Ishikawa (cell line): ENCODE data around the gene PARN.

Experiments used
- EGR1 ChIP-seq: IDR thresholded peaks from 2 replicates; pipeline ENCODE4 v1.6.1; 2012
- TAF1 ChIP-seq: IDR thresholded peaks from 2 replicates; pipeline ENCODE4 v1.6.1; 2012; ENCODE audit warnings: low read depth, mild to moderate bottlenecking
- TF ChIP-seq, protein P1 (sequence below): IDR thresholded peaks from 2 replicates; pipeline ENCODE4 v1.6.1; 2012
- TF ChIP-seq, protein P2 (sequence below): IDR thresholded peaks from 2 replicates; pipeline ENCODE4 v1.6.1; 2012; ENCODE audit warnings: low read depth, mild to moderate bottlenecking
- TF ChIP-seq, protein P3 (sequence below): IDR thresholded peaks from 2 replicates; pipeline ENCODE4 v1.6.1; 2012

DNA sequence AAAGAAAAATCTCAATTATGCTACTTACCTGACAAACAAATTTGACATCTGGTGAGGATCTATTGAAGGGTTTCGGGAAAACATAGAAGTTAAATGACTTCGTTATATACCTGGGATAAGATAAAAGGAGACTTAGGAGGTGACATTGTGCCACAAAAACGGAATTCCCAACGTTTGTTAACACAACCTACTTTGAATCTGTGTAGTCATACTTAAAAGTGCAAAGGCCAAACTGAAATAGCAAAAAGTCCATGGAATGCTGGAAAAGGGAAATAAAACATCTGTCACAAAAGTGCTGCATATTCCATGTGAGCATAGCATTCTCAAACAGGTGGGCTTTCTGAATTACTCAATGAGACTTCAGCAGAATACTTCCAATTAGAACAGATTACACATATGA, 3.0 kb downstream of the PARN start:
- TF ChIP-seq TAF1 (no peak), EGR1 (no peak)
- TF ChIP-seq, protein P1, sequence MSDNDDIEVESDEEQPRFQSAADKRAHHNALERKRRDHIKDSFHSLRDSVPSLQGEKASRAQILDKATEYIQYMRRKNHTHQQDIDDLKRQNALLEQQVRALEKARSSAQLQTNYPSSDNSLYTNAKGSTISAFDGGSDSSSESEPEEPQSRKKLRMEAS: no peak
- TF ChIP-seq, protein P2, sequence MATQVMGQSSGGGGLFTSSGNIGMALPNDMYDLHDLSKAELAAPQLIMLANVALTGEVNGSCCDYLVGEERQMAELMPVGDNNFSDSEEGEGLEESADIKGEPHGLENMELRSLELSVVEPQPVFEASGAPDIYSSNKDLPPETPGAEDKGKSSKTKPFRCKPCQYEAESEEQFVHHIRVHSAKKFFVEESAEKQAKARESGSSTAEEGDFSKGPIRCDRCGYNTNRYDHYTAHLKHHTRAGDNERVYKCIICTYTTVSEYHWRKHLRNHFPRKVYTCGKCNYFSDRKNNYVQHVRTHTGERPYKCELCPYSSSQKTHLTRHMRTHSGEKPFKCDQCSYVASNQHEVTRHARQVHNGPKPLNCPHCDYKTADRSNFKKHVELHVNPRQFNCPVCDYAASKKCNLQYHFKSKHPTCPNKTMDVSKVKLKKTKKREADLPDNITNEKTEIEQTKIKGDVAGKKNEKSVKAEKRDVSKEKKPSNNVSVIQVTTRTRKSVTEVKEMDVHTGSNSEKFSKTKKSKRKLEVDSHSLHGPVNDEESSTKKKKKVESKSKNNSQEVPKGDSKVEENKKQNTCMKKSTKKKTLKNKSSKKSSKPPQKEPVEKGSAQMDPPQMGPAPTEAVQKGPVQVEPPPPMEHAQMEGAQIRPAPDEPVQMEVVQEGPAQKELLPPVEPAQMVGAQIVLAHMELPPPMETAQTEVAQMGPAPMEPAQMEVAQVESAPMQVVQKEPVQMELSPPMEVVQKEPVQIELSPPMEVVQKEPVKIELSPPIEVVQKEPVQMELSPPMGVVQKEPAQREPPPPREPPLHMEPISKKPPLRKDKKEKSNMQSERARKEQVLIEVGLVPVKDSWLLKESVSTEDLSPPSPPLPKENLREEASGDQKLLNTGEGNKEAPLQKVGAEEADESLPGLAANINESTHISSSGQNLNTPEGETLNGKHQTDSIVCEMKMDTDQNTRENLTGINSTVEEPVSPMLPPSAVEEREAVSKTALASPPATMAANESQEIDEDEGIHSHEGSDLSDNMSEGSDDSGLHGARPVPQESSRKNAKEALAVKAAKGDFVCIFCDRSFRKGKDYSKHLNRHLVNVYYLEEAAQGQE: no peak
- TF ChIP-seq, protein P3, sequence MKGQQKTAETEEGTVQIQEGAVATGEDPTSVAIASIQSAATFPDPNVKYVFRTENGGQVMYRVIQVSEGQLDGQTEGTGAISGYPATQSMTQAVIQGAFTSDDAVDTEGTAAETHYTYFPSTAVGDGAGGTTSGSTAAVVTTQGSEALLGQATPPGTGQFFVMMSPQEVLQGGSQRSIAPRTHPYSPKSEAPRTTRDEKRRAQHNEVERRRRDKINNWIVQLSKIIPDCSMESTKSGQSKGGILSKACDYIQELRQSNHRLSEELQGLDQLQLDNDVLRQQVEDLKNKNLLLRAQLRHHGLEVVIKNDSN: no peak
